GM19328 (cell line): Measurements from ENCODE around the gene RELT.

Experiments
- ATAC-seq: cut with Tn5 transposase; IDR thresholded peaks from one replicate; pipeline ENCODE4 v1.9.1; 2021; ENCODE audit warnings: mild to moderate bottlenecking, moderate library complexity; ENCODE audit not compliant: unreplicated experiment

RELT gene

GRCh38 chr11:73401924-73402833, 26.0 kb downstream of the RELT start:
- no peak for ATAC-seq

- no peak for ATAC-seq
Measured at GRCh38 chr11:73402834-73403185, 26.6 kb downstream of the RELT start.

GRCh38 chr11:73403541-73403940, 27.3 kb downstream of the RELT start:
- no peak for ATAC-seq

GRCh38 chr11:73404048-73404447, 27.8 kb downstream of the RELT start:
- no peak for ATAC-seq

- no peak for ATAC-seq
Measured at GRCh38 chr11:73404506-73405145, 28.4 kb downstream of the RELT start.

- ATAC-seq = no peak
Measured at GRCh38 chr11:73405146-73405510, 28.9 kb downstream of the RELT start.

GRCh38 chr11:73406131-73406530, 29.9 kb downstream of the RELT start:
- no peak for ATAC-seq

- no peak for ATAC-seq
Measured at GRCh38 chr11:73406619-73407018, 30.4 kb downstream of the RELT start.

- ATAC-seq = no peak
Measured at GRCh38 chr11:73409431-73409830, 33.2 kb downstream of the RELT start.

GRCh38 chr11:73410627-73411026, 34.4 kb downstream of the RELT start:
- no peak for ATAC-seq

- ATAC-seq = no peak
Measured at GRCh38 chr11:73411031-73411430, 34.8 kb downstream of the RELT start.

- ATAC-seq = no peak
Measured at GRCh38 chr11:73412308-73412707, 36.1 kb downstream of the RELT start.

GRCh38 chr11:73413256-73413655, 37.1 kb downstream of the RELT start:
- ATAC-seq = no peak

- no peak for ATAC-seq
Measured at GRCh38 chr11:73414977-73415651, 38.9 kb downstream of the RELT start.

GRCh38 chr11:73415854-73416615, 39.8 kb downstream of the RELT start:
- ATAC-seq = no peak

- ATAC-seq = no peak
Measured at GRCh38 chr11:73416786-73417185, 40.6 kb downstream of the RELT start.

- no peak for ATAC-seq
Measured at GRCh38 chr11:73420136-73420535, 43.9 kb downstream of the RELT start.

GRCh38 chr11:73422886-73423285, 46.7 kb downstream of the RELT start:
- no peak for ATAC-seq

GRCh38 chr11:73423506-73423905, 47.3 kb downstream of the RELT start:
- no peak for ATAC-seq

- no peak for ATAC-seq
Measured at GRCh38 chr11:73425108-73425507, 48.9 kb downstream of the RELT start.

- ATAC-seq = no peak
Measured at GRCh38 chr11:73426219-73426850, 50.1 kb downstream of the RELT start.
